ENCODE measurements around the gene GAS2L2.
A peak's percentile ranks its signal among the peaks of the same experiment; 100 is the strongest.

GAS2L2 gene

GRCh38 chr17:35752945-35753764 lies at the start of gene GAS2L2:
GAS2L2 (minus strand) TSS chr17:35753239; CDS start chr17:35752850, 389 bp downstream.
- Histone ChIP-seq H3K27me3 (ENCODE audit: insufficient read depth, insufficient read length) (no peaks in the 10 kb centered on the region), H3K36me3 (ENCODE audit: insufficient read depth, insufficient read length, low read length) (no peaks in the 10 kb centered on the region), H3K9ac (ENCODE audit: insufficient read length, low read depth) (no peak within 1 kb of the TSS), H3K4me3 (ENCODE audit: insufficient read length, low read depth) (no peak within 1 kb of the TSS), H3K9me3 (ENCODE audit: insufficient read depth, low read length) (no peaks in the 10 kb centered on the region), H3K4me1 (ENCODE audit: insufficient read depth, insufficient read length) (peaks cover 7% of the 10 kb centered on the region)
- no peak for DNase-seq (ENCODE audit: low read depth, low spot score)
- no peak for TF ChIP-seq SUZ12 (IDR thresholded peaks at IDR 0.05; ENCODE audit: extremely low read depth, insufficient read depth, insufficient read length)
- TF ChIP-seq ZNF274 (IDR thresholded peaks at IDR 0.05; ENCODE audit: low read depth, low read length), result no peak
- no peak for TF ChIP-seq YY1 (IDR thresholded peaks at IDR 0.05; ENCODE audit: insufficient read depth, insufficient read length)

- Histone ChIP-seq H3K4me3 (ENCODE audit: insufficient read length, low read depth) (no peak overlapping the region), H3K9ac (ENCODE audit: insufficient read length, low read depth) (no peak overlapping the region), H3K36me3 (ENCODE audit: insufficient read depth, insufficient read length, low read length) (no peaks in the 10 kb centered on the region)
Observed at GRCh38 chr17:35801583-35802224, 48.7 kb upstream of the GAS2L2 start.

GRCh38 chr17:35799942-35800341 lies 46.9 kb upstream of the GAS2L2 start:
- Histone ChIP-seq H3K27me3 (ENCODE audit: insufficient read depth, insufficient read length) (peaks cover 33% of the 10 kb centered on the region), H3K36me3 (ENCODE audit: insufficient read depth, insufficient read length, low read length) (no peaks in the 10 kb centered on the region), H3K4me1 (ENCODE audit: insufficient read depth, insufficient read length) (peaks cover 1% of the 10 kb centered on the region), H3K9ac (ENCODE audit: insufficient read length, low read depth) (no peak overlapping the region), H3K9me3 (ENCODE audit: insufficient read depth, low read length) (no peaks in the 10 kb centered on the region), H3K4me3 (ENCODE audit: insufficient read length, low read depth) (no peak overlapping the region)
- TF ChIP-seq SUZ12 (IDR thresholded peaks at IDR 0.05; ENCODE audit: extremely low read depth, insufficient read depth, insufficient read length) (no peak), ZNF274 (IDR thresholded peaks at IDR 0.05; ENCODE audit: low read depth, low read length) (no peak), YY1 (IDR thresholded peaks at IDR 0.05; ENCODE audit: insufficient read depth, insufficient read length) (no peak)
- no peak for DNase-seq (ENCODE audit: low read depth, low spot score)

More at GRCh38 chr17:35801583-35802224, 48.7 kb upstream of the GAS2L2 start:
- peaks cover 15% of the 10 kb centered on the region for H3K27me3 ChIP-seq (ENCODE audit: insufficient read depth, insufficient read length)
- H3K4me1 ChIP-seq (ENCODE audit: insufficient read depth, insufficient read length), result no peaks in the 10 kb centered on the region
- no peaks in the 10 kb centered on the region for H3K9me3 ChIP-seq (ENCODE audit: insufficient read depth, low read length)
- TF ChIP-seq SUZ12 (IDR thresholded peaks at IDR 0.05; ENCODE audit: extremely low read depth, insufficient read depth, insufficient read length), result no peak
- no peak for TF ChIP-seq ZNF274 (IDR thresholded peaks at IDR 0.05; ENCODE audit: low read depth, low read length)
- no peak for TF ChIP-seq YY1 (IDR thresholded peaks at IDR 0.05; ENCODE audit: insufficient read depth, insufficient read length)
- DNase-seq (ENCODE audit: low read depth, low spot score), result no peak

GRCh38 chr17:35797918-35798317 lies 44.9 kb upstream of the GAS2L2 start:
- TF ChIP-seq SUZ12 (IDR thresholded peaks at IDR 0.05; ENCODE audit: extremely low read depth, insufficient read depth, insufficient read length) (no peak), ZNF274 (IDR thresholded peaks at IDR 0.05; ENCODE audit: low read depth, low read length) (no peak), YY1 (IDR thresholded peaks at IDR 0.05; ENCODE audit: insufficient read depth, insufficient read length) (no peak)
- Histone ChIP-seq H3K9ac (ENCODE audit: insufficient read length, low read depth) (no peak overlapping the region), H3K27me3 (ENCODE audit: insufficient read depth, insufficient read length) (peaks cover 49% of the 10 kb centered on the region), H3K4me3 (ENCODE audit: insufficient read length, low read depth) (no peak overlapping the region), H3K9me3 (ENCODE audit: insufficient read depth, low read length) (no peaks in the 10 kb centered on the region), H3K4me1 (ENCODE audit: insufficient read depth, insufficient read length) (peaks cover 1% of the 10 kb centered on the region), H3K36me3 (ENCODE audit: insufficient read depth, insufficient read length, low read length) (no peaks in the 10 kb centered on the region)
- DNase-seq (ENCODE audit: low read depth, low spot score), result no peak

GRCh38 chr17:35797370-35797769 lies 44.3 kb upstream of the GAS2L2 start:
- Histone ChIP-seq H3K4me3 (ENCODE audit: insufficient read length, low read depth) (no peak overlapping the region), H3K27me3 (ENCODE audit: insufficient read depth, insufficient read length) (peaks cover 51% of the 10 kb centered on the region), H3K4me1 (ENCODE audit: insufficient read depth, insufficient read length) (peaks cover 1% of the 10 kb centered on the region), H3K9ac (ENCODE audit: insufficient read length, low read depth) (no peak overlapping the region), H3K36me3 (ENCODE audit: insufficient read depth, insufficient read length, low read length) (no peaks in the 10 kb centered on the region), H3K9me3 (ENCODE audit: insufficient read depth, low read length) (no peaks in the 10 kb centered on the region)
- TF ChIP-seq SUZ12 (IDR thresholded peaks at IDR 0.05; ENCODE audit: extremely low read depth, insufficient read depth, insufficient read length), result no peak
- TF ChIP-seq ZNF274 (IDR thresholded peaks at IDR 0.05; ENCODE audit: low read depth, low read length), result no peak
- no peak for TF ChIP-seq YY1 (IDR thresholded peaks at IDR 0.05; ENCODE audit: insufficient read depth, insufficient read length)
- DNase-seq (ENCODE audit: low read depth, low spot score), result no peak

GRCh38 chr17:35796942-35797341 lies 43.9 kb upstream of the GAS2L2 start:
- Histone ChIP-seq H3K4me3 (ENCODE audit: insufficient read length, low read depth) (no peak overlapping the region), H3K9ac (ENCODE audit: insufficient read length, low read depth) (no peak overlapping the region), H3K36me3 (ENCODE audit: insufficient read depth, insufficient read length, low read length) (no peaks in the 10 kb centered on the region), H3K4me1 (ENCODE audit: insufficient read depth, insufficient read length) (peaks cover 1% of the 10 kb centered on the region), H3K27me3 (ENCODE audit: insufficient read depth, insufficient read length) (peaks cover 51% of the 10 kb centered on the region), H3K9me3 (ENCODE audit: insufficient read depth, low read length) (no peaks in the 10 kb centered on the region)
- DNase-seq (ENCODE audit: low read depth, low spot score), result no peak
- TF ChIP-seq SUZ12 (IDR thresholded peaks at IDR 0.05; ENCODE audit: extremely low read depth, insufficient read depth, insufficient read length) (no peak), YY1 (IDR thresholded peaks at IDR 0.05; ENCODE audit: insufficient read depth, insufficient read length) (no peak), ZNF274 (IDR thresholded peaks at IDR 0.05; ENCODE audit: low read depth, low read length) (no peak)

- no peaks in the 10 kb centered on the region for H3K36me3 ChIP-seq (ENCODE audit: insufficient read depth, insufficient read length, low read length)
- no peak for DNase-seq (ENCODE audit: low read depth, low spot score)
- peaks cover 51% of the 10 kb centered on the region for H3K27me3 ChIP-seq (ENCODE audit: insufficient read depth, insufficient read length)
- no peak overlapping the region for H3K4me3 ChIP-seq (ENCODE audit: insufficient read length, low read depth)
- no peaks in the 10 kb centered on the region for H3K9me3 ChIP-seq (ENCODE audit: insufficient read depth, low read length)
- TF ChIP-seq SUZ12 (IDR thresholded peaks at IDR 0.05; ENCODE audit: extremely low read depth, insufficient read depth, insufficient read length) (no peak), ZNF274 (IDR thresholded peaks at IDR 0.05; ENCODE audit: low read depth, low read length) (no peak)
- peak overlapping the region; percentile 47 for H3K9ac ChIP-seq (ENCODE audit: insufficient read length, low read depth)
- peaks cover 1% of the 10 kb centered on the region for H3K4me1 ChIP-seq (ENCODE audit: insufficient read depth, insufficient read length)
Observed at GRCh38 chr17:35795871-35796265, 42.8 kb upstream of the GAS2L2 start.
